Lower leg skin (tissue), 4 donors: ENCODE measurements around the gene GFRA4. TPM values are rescaled to one million over a fixed set of nuclear protein-coding genes. Genes with fewer than 3 reads are reported as not detected.
A peak's percentile ranks its signal among the peaks of the same experiment; 100 is the strongest.

Experiments used
- DNase-seq, 2 donors: peaks; one replicate each; pipeline ENCODE4 v3.0.0-alpha.2; 2019; ENCODE audit warnings: low spot score in 2 of 2
- H3K4me3 ChIP-seq: fragments of 200-600 bp; sonication (generic); 2 replicates; pipeline ENCODE4 v1.5.1; 2017; ENCODE audit warnings: mild to moderate bottlenecking, low read depth; ENCODE audit not compliant: poor library complexity, severe bottlenecking
- CTCF ChIP-seq, 3 donors: fragments of 450-650 bp; IDR thresholded peaks; one replicate each; pipeline ENCODE4 v1.5.1; 2016; ENCODE audit warnings: antibody characterized with exemption in 3 of 3, mild to moderate bottlenecking in 3 of 3, moderate library complexity in 2 of 3
- POLR2A ChIP-seq, 2 donors: fragments of 450-650 bp; IDR thresholded peaks; one replicate each; pipeline ENCODE4 v1.6.1; 2016 to 2017; ENCODE audit warnings: antibody characterized with exemption in 2 of 2, mild to moderate bottlenecking in 1 of 2, moderate library complexity in 1 of 2
- WGBS, 2 donors: methylation state at CpG; one replicate each; pipeline ENCODE4 v1.1.5; 2018; 5-methylcytosine and 5-hydroxymethylcytosine counted together
- intact Hi-C: fragments of 100-400 bp; cut with DNase I; formaldehyde crosslinking; loops from one replicate; pipeline ENCODE4 v1.15.0; 2023; ENCODE audit warnings: low total_unique reads
- total RNA-seq, 4 donors: library from RNA; depleted of rRNA; stranded (reverse); fragments of >200 nt; gene quantifications; one replicate each; pipeline ENCODE4 v1.1.0, GENCODE V29; 2016

GFRA4 gene
- total RNA-seq, 4 donors from 2014 or later, result not detected

DNA sequence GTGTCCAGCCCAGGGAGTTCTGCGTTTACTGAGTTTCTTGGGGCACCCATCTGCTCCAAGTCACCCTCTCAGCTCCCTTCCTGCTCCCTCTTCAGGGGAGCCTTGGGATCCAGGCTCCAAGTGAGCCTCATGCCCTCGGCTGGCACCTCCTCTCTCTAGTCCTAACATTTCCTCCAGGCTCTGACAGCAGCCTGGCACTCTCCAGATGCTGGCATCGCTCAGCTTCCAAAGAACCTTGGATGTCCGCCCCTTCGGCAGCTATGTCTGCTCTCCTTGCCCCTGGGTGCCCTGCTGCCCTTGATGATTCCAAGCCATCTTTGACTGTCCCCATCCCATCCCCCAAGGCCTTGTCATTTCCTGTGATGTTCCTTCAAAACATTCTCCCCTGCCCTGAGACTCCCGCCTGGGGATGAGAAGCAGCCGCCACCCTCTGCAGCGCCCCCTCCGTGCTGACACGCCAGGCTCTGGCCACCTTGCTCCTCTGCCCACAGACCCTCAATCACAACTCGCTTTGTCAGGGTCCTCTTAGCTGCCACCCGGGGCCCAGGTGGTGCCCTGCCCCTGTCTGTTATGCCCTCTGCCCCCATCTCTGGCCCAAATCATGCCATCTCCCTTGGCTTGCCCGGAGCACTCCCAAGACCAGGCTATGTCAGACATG lies 6.6 kb upstream of the GFRA4 start:
- TF ChIP-seq POLR2A (IDR thresholded peaks at IDR 0.05) (no peak), CTCF (IDR thresholded peaks at IDR 0.05) (no peak)
- intact Hi-C loops, result loop anchor here (10.0 kb wide), 1 partner anchor 415 kb away; no protein-coding TSS in a partner anchor
- H3K4me3 ChIP-seq, result no peak overlapping the region
- WGBS, 2 donors, result 68 to 70% methylated on average over 13 of the region's 13 CpGs
- DNase-seq, result no peak

DNA sequence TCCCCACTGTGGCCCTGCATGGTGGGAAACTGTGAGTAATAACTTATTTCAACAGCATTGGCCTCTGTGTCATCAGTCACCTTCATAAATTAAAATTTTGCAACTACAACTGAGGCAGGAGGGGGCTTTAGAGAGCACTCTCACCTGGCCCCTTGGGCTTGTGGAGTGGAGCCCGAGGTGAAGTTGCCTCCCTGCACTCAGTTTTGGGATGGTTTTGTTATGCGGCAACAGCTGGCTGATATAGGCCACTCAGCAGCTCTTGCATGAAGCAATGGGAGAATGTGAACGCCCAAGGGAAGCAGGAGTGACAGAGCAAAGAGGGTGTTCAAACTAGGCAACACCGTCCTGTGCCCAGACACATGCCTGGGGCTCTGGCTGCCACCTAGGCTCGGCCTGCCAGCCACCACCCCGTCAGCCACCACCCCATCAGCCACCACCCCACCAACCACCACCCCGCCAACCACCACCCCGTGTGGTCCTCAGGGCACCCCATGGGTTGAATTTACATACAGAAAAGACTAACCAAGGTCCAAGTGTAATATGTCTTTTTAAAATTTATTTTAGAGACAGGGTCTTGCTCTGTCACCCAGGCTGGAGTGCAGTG lies 4.3 kb upstream of the GFRA4 start:
- WGBS, 2 donors, result 74 to 82% methylated on average over 8 of the region's 8 CpGs

GRCh38 chr20:3663858-3664257 lies 659 bp upstream of the GFRA4 start:
- no peak for DNase-seq
- WGBS, 2 donors, result 87 to 92% methylated on average over 2 of the region's 2 CpGs
- no peak for TF ChIP-seq CTCF (IDR thresholded peaks at IDR 0.05)
- TF ChIP-seq POLR2A (IDR thresholded peaks at IDR 0.05), result no peak
- intact Hi-C loops, result no loop called here
- no peak overlapping the region for H3K4me3 ChIP-seq

More for the DNA sequence above, 4.3 kb upstream of the GFRA4 start:
- no peak for TF ChIP-seq POLR2A (IDR thresholded peaks at IDR 0.05)
- TF ChIP-seq CTCF (IDR thresholded peaks at IDR 0.05), result no peak
- no peak overlapping the region for H3K4me3 ChIP-seq
- no peak for DNase-seq
- intact Hi-C loops, result no loop called here

GRCh38 chr20:3661814-3662665 lies 1.2 kb downstream of the GFRA4 start:
- no peak for DNase-seq
- intact Hi-C loops, result no loop called here
- WGBS, 2 donors, result 64 to 66% methylated on average over 12 of the region's 12 CpGs
- H3K4me3 ChIP-seq, result no peak overlapping the region
- TF ChIP-seq POLR2A (IDR thresholded peaks at IDR 0.05) (no peak), CTCF (IDR thresholded peaks at IDR 0.05) (no peak)

DNA sequence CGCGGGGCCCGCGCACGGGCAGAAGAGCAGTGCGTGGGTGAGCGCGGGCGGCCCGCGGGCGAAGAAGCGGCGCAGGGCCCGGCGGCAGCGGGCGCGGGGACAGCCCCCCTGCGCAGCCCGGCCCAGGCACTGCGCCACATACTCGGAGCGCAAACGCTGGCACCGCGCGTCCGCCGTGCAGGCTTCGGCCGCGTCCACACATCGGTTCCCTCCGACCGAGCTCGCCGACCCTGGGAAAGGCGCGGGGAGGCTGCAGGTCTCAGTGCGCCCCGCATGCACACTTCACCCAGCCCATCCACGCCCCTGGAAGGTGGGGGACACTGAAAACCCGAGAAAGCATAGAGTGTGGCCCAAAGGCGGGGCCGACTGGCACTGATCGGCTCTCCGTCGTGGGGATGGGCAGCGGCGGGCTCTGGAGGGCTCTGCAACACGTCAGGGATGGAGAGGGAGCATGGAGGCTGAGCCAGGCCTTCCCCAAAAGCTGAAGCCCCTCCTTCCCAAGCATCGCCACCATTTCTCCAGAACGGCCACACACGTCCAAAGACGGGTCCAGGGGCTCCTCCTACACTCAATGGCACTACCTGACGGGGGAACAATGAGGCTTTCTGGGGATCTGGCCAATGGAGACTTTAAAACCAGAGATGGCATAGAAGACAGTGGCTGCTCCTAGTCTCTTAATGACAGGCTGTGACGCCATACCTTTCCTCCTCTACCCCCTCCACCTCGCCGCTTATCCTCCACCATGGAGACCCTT lies 2.0 kb downstream of the GFRA4 start:
- no peak for TF ChIP-seq CTCF (IDR thresholded peaks at IDR 0.05)
- TF ChIP-seq POLR2A (IDR thresholded peaks at IDR 0.05), result no peak
- 13 to 47% methylated on average over 17 to 59 of the region's 60 CpGs for WGBS, 2 donors
- H3K4me3 ChIP-seq, result no peak overlapping the region
- peak in 1 of 2 donors; percentile 77 for DNase-seq
- intact Hi-C loops, result no loop called here
